Measurements from ENCODE around the gene RAD51B.

DNA sequence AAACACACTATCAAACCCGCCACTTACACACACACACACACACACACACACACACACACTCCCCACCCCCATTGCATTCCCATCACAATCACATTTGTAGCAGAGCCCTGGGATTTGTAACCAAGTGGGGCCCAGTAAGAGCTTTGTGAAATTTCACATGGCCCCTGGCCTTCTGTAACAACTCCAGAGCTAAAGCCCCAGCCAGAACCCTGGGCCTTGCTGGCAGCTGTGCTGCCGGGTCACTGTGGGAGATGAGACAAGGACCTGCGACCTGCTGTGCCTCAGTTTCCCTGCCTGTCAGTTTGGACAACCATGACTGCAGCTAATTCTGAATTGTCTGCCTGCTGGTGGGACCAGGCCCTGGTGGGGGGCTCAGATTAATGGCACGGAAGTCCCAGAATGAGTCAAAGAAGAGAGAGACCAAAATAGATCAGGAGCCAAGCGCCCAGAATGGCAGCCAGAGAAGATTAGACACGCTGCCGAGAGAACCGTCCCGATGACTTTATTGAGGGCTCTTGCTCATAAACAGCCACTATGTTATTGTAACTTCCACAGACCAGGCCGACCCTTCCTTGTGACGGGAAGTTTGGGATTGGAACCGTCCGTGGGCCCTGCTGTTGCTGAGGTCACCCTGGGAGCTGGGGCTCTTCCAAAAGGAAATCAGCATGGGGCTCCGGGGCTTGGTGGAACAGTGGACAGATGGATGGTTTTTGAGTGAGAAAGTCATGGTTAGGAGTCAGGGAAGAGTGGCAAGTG lies 850.2 kb downstream of the RAD51B start:
- TF ChIP-seq POLR2AphosphoS5 (IDR thresholded peaks at IDR 0.05; ENCODE audit: low read depth, low read length), result no peak
- no peak for TF ChIP-seq POLR2A (IDR thresholded peaks at IDR 0.05; ENCODE audit: low read depth, low read length)
- TF ChIP-seq TAF1 (IDR thresholded peaks at IDR 0.05; ENCODE audit: borderline replicate concordance, low read depth, low read length), result no peak

Measured in GM12892 (cell line).